Measurements from ENCODE around the gene HAL. TPM values are rescaled to one million over a fixed set of nuclear protein-coding genes. Genes with fewer than 3 reads are reported as not detected.
A peak's percentile ranks its signal among the peaks of the same experiment; 100 is the strongest.

HAL gene, protein sequence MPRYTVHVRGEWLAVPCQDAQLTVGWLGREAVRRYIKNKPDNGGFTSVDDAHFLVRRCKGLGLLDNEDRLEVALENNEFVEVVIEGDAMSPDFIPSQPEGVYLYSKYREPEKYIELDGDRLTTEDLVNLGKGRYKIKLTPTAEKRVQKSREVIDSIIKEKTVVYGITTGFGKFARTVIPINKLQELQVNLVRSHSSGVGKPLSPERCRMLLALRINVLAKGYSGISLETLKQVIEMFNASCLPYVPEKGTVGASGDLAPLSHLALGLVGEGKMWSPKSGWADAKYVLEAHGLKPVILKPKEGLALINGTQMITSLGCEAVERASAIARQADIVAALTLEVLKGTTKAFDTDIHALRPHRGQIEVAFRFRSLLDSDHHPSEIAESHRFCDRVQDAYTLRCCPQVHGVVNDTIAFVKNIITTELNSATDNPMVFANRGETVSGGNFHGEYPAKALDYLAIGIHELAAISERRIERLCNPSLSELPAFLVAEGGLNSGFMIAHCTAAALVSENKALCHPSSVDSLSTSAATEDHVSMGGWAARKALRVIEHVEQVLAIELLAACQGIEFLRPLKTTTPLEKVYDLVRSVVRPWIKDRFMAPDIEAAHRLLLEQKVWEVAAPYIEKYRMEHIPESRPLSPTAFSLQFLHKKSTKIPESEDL
- total RNA-seq (2014; rRNA removed; shearing (Covaris generic)) = 0.18 and 0.34 TPM in 2 replicates

DNA sequence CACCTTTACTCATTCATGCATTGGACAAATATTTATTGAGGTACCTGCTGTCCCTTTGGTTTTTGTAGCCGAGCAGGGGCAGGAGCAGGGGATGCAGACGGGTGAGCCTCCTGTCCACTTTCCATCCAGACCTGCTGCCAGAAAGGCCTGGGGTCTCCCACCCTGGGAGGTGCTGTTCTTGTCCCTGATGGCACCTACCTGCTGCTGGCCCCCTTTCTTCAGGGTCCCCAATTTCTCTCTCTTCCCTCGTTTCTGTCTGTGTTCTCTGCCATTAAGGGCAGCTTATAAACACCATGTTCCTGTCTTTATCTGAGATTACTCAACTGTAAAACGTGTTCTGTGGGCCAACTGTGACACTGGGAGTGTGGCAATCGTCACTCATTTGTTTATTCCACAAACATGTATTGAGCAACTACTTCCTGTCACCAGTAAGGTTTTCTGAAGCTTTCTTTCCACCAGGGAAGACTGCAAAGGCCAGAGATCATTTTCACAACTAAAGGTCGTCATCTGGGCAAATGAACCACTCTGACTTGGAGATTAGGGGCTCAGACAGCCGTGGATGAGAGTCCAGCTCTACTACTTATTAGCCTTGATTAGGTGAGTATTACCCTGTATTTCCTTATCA, at the start of gene HAL:
Gene HAL, minus strand, starts transcription at position 311 of the 625 bp plus-strand sequence. CDS start 434 bp downstream, outside the sequence.
- Histone ChIP-seq H3K4me1 (replicated peaks) (peaks cover 19% of the 10 kb centered on the region), H3K36me3 (no peaks in the 10 kb centered on the region), H3K27me3 (replicated peaks) (peaks cover 14% of the 10 kb centered on the region), H3K27ac (no peak within 1 kb of the TSS; the same call in 1 of the 2 replicates), H3K9me3 (replicated peaks) (peaks cover 10% of the 10 kb centered on the region; the same call in 1 of the 2 replicates), H3K4me3 (no peak within 1 kb of the TSS)
- DNase-seq (ENCODE audit: low read depth in 1 of 2, low spot score in 2 of 2) = peak in 1 of 2 experiments; percentile 82

DNA sequence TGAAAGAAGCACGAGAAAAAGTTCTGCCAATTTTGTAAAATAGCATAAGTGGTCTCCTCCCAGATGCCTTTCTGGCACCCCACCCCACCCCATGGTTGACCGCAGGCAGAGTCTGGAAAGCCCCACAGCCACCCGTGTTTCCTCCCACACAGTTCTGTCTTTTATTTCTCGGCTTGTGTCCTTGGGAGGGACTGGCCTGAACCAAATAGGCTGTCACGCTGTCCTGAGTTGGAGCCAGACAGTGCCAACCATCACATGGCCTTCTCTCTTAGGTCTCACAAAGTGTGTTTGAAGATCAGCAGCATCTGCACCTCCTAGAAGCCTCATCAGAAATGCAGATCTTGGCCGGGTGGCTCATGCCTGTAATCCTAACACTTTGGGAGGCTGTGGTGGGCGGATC, 49.4 kb upstream of the HAL start:
- DNase-seq (ENCODE audit: low read depth in 1 of 2, low spot score in 2 of 2) = peak in 1 of 2 experiments; percentile 85
- H3K27me3 ChIP-seq (replicated peaks) = peaks cover 9% of the 10 kb centered on the region
- H3K36me3 ChIP-seq = no peaks in the 10 kb centered on the region
- H3K9me3 ChIP-seq (replicated peaks) = peaks cover 4% of the 10 kb centered on the region
- no peak overlapping the region for H3K27ac ChIP-seq
- peaks cover 11% of the 10 kb centered on the region; the same call in 1 of the 2 replicates for H3K4me1 ChIP-seq (replicated peaks)
- H3K4me3 ChIP-seq = no peak overlapping the region

DNA sequence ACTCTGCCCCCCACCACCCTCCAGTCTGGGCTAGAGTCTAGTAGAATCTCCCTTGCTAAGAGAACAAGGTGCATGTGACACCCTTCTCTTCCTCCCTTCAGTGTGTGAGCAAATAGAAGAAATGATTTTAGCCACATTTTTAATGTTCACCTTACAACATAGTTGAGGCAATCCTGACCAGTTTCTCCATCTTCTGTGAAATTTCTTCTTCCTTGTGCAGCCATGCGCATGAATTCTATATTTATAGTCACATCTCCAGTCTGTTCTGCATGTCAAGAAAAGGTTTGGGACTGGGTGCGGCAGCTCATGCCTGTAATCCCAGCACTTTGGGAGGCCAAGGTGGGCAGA, 48.8 kb upstream of the HAL start:
- no peak overlapping the region for H3K4me3 ChIP-seq
- H3K4me1 ChIP-seq (replicated peaks) = peaks cover 11% of the 10 kb centered on the region; the same call in 1 of the 2 replicates
- H3K9me3 ChIP-seq (replicated peaks) = no peaks in the 10 kb centered on the region; the same call in 1 of the 2 replicates
- peaks cover 6% of the 10 kb centered on the region; the same call in 1 of the 2 replicates for H3K27me3 ChIP-seq (replicated peaks)
- H3K27ac ChIP-seq = no peak overlapping the region
- DNase-seq (ENCODE audit: low read depth in 1 of 2, low spot score in 2 of 2) = no peak
- H3K36me3 ChIP-seq = no peaks in the 10 kb centered on the region

DNA sequence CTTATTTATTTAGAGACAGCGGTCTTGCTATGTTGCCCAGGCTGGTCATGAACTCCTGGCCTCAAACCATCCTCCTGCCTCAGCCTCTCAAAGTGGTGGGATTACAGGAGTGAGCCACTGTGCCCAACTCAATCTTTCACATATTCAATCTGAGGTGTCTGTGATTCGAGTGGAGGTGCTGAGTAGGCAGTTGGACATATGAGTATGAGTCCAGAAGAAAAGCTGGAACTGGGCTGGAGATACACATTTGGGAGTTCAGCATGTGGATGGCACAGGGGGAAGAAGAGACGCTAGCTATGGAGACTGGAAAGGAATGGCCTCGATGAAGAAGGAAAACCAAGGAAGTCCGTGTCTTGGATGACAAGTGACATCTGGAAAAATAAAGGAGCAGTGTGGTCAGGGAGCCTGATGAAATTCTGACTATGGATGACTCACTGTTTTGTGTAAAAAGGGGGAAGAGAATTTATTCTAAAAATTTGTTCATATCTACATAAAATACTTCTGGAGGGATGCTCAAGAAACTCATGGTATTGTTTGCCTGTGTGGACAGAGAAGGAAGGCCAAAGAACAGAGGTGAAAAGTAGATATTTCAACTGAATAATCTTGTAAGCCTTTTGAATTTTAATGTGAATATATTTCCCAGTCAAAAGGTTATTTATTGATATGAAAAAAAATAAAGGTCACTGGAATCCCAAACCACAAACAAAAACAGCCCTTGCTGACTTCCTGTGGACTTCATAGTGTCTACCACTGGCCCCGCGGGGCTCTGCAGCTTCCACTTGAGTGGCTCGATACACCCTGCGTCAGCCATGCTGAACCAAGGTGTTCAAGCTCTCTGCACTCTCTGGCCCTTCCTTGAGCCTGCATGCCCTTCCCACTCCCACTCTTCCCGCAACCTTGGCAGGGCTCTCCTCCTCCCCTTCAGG, 48.1 kb upstream of the HAL start:
- peaks cover 6% of the 10 kb centered on the region; the same call in 1 of the 2 replicates for H3K27me3 ChIP-seq (replicated peaks)
- no peaks in the 10 kb centered on the region for H3K36me3 ChIP-seq
- H3K27ac ChIP-seq = no peak overlapping the region
- DNase-seq (ENCODE audit: low read depth in 1 of 2, low spot score in 2 of 2) = peak; percentile 81 to 89
- H3K4me3 ChIP-seq = no peak overlapping the region
- H3K4me1 ChIP-seq (replicated peaks) = peaks cover 11% of the 10 kb centered on the region; the same call in 1 of the 2 replicates
- no peaks in the 10 kb centered on the region; the same call in 1 of the 2 replicates for H3K9me3 ChIP-seq (replicated peaks)

DNA sequence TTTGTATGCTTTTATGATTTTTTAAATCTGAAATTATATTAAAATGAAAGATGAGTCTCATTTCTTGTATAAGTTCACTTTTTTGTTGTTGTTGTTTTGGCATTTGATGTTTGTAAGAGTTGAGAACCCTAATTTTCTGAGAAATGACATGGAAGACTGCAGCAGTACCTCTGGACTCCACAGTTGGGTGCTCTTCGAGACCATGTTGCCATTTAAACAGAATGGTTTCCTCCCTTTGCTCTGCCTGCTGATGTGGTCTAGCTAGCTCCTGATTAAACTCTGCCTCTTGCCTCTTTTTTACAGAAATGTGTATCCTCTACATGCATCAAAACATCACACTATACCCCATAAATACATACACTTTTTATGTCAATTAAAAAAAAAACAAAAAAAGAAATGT, 45.0 kb upstream of the HAL start:
- H3K27me3 ChIP-seq (replicated peaks) = 0 out of 2 replicates have a peak, but pooled peaks cover 3% of the 10 kb centered on the region
- no peak overlapping the region for H3K4me3 ChIP-seq
- peaks cover 8% of the 10 kb centered on the region; the same call in 1 of the 2 replicates for H3K4me1 ChIP-seq (replicated peaks)
- DNase-seq (ENCODE audit: low read depth in 1 of 2, low spot score in 2 of 2) = peak in 1 of 2 experiments; percentile 54
- no peaks in the 10 kb centered on the region; the same call in 1 of the 2 replicates for H3K9me3 ChIP-seq (replicated peaks)
- H3K27ac ChIP-seq = no peak overlapping the region
- H3K36me3 ChIP-seq = no peaks in the 10 kb centered on the region

DNA sequence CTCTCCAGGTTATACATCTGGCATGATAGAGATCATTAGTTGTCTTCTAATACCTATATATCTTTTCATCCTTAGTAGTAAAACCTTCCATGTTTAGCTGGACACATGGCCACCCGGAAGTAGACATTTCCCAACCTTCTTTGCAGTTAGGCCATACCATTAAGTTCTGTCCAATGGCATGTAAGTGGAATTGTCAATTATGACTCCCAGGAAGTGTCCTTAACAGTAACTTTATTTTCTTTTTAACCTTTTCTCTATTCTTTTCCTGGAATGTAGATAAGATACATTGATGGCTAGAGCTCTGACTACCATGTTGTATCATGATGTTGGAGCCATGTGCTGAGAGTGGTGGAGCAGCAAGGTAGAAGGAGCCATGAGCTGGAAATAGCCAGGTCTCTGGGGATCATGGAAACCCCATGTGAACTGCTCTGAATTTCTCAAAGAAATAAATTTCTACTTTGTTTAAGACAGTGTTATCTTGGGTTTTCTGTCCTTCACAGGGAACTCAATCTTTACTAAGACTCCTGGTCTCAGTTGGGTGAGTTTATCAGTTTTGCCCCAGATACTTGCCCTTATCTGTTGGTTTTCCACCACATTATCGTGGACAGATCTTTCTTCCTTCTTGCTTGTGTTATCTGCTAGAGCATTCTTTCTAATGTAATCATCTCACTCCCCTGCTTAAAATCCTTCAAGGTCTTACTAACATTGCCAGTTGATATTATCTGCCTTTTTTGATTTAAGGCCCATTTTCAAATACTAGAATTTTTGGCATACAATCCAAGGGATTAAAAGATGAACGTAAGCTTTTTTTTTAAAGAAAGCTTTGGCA, 44.4 kb upstream of the HAL start:
- Histone ChIP-seq H3K4me1 (replicated peaks) (peaks cover 8% of the 10 kb centered on the region; the same call in 1 of the 2 replicates), H3K4me3 (no peak overlapping the region), H3K36me3 (no peaks in the 10 kb centered on the region), H3K9me3 (replicated peaks) (no peaks in the 10 kb centered on the region; the same call in 1 of the 2 replicates), H3K27ac (no peak overlapping the region), H3K27me3 (replicated peaks) (0 out of 2 replicates have a peak, but pooled peaks cover 3% of the 10 kb centered on the region)
- DNase-seq (ENCODE audit: low read depth in 1 of 2, low spot score in 2 of 2) = peak in 1 of 2 experiments; percentile 73

DNA sequence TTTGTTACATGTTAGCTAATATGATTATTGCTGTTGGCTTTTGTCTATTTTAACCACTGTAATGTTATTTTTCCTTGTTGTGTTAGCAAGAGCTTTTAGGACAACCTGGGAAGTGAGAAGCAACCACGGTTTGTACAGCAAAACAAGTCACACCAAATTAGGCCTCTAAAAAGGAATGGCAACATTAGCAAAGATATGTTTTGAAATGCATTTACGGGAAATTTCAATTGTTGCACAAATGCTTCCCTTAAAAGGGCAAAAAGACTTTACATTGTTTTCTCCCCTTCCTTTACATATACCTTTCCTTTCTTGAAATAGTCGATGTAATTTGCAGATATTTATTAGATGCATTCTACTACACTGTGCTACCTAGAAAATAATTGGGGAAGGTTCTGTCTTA, 43.4 kb upstream of the HAL start:
- DNase-seq (ENCODE audit: low read depth in 1 of 2, low spot score in 2 of 2) = no peak
- Histone ChIP-seq H3K4me1 (replicated peaks) (peaks cover 9% of the 10 kb centered on the region), H3K36me3 (peaks cover 4% of the 10 kb centered on the region), H3K4me3 (no peak overlapping the region), H3K27ac (no peak overlapping the region), H3K9me3 (replicated peaks) (no peaks in the 10 kb centered on the region; the same call in 1 of the 2 replicates), H3K27me3 (replicated peaks) (0 out of 2 replicates have a peak, but pooled peaks cover 3% of the 10 kb centered on the region)

DNA sequence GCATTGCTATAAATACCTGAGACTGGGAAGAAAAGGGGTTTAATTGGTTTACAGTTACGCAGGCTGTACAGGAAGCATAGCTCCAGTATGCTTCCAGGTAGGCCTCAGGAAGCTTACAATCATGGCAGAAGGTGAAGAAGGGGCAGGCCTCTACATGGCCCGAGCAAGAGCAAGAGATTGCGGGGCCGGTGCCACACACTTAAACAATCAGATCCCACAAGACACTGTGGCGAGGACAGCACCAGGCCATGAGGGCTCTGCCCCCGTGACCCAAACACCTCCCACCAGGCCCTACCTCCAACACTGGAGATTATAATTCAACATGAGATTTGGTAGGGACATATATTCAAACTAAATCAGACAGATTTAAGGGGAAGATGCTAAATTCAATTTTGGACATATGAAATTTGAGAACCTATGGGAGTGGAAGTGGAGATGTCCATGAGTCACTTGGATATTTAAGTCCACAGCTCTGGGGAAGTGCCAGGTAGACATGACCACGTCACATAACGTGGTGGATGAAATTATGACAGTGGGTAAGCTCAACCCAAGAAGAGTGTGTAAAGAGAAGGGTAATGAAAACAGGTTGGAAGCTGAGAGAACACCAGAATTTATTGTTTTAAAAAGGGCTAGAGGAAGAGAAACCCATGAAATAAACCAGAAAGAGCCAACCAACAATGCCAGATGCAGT, 40.8 kb upstream of the HAL start:
- no peak overlapping the region for H3K27ac ChIP-seq
- H3K4me1 ChIP-seq (replicated peaks) = peaks cover 13% of the 10 kb centered on the region
- H3K9me3 ChIP-seq (replicated peaks) = no peaks in the 10 kb centered on the region; the same call in 1 of the 2 replicates
- DNase-seq (ENCODE audit: low read depth in 1 of 2, low spot score in 2 of 2) = peak in 1 of 2 experiments; percentile 87
- H3K36me3 ChIP-seq = peaks cover 4% of the 10 kb centered on the region
- 0 out of 2 replicates have a peak, but pooled peaks cover 3% of the 10 kb centered on the region for H3K27me3 ChIP-seq (replicated peaks)
- no peak overlapping the region for H3K4me3 ChIP-seq

DNA sequence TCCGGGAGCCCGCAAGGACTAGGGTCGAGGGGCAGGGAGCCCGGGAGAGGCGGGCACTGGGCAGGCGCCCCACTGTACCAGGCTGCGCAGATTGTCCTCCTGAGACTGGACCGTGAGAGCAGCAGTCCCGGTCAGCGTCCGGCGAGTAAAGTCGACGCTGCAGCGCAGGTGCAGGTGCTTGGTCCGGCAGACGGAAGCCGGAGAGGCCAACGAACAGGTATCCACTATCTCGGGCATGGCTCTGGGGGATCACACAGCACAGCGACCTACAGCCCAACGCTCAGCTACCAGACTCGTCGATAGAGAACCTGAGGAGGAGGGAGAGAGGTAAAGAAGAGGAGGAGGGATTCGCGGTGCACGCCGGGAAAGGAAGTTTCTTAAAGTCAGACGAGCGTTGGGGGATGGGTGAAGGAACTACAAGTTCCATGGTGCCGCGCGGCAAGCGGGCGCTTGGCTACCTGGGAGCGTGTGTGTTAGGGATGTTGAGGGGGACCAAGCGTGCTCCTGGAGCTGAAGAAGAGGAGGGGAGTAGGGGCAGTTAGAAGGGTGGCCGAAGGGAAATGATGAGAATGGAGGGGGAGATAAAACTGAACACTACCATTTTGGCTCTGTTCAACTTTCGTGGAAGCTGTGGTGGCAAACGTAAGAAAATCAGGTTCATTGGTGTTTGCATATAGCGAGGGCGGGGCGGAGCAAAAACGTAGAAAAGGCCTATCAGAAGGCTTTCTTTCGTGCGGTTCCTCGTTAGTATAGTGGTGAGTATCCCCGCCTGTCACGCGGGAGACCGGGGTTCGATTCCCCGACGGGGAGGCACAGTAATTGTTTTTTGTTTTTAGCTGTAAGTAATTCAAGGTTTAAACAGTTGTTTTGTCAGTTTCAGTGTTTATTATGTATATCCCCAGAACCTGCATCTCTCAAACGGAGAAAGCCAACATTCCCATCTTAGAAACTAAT, 39.4 kb upstream of the HAL start, which contains the start of gene LTA4H:
Gene LTA4H, minus strand, starts transcription at position 305 of the 954 bp plus-strand sequence. Its CDS starts 68 bp downstream, at position 237.
- peak within 1 kb of the TSS; percentile 67 for H3K4me3 ChIP-seq
- H3K36me3 ChIP-seq = peaks cover 4% of the 10 kb centered on the region
- H3K4me1 ChIP-seq (replicated peaks) = peaks cover 13% of the 10 kb centered on the region
- no peak within 1 kb of the TSS for H3K27ac ChIP-seq
- no peaks in the 10 kb centered on the region for H3K27me3 ChIP-seq (replicated peaks)
- DNase-seq (ENCODE audit: low read depth in 1 of 2, low spot score in 2 of 2) = peak; percentile 100
- H3K9me3 ChIP-seq (replicated peaks) = no peaks in the 10 kb centered on the region; the same call in 1 of the 2 replicates

DNA sequence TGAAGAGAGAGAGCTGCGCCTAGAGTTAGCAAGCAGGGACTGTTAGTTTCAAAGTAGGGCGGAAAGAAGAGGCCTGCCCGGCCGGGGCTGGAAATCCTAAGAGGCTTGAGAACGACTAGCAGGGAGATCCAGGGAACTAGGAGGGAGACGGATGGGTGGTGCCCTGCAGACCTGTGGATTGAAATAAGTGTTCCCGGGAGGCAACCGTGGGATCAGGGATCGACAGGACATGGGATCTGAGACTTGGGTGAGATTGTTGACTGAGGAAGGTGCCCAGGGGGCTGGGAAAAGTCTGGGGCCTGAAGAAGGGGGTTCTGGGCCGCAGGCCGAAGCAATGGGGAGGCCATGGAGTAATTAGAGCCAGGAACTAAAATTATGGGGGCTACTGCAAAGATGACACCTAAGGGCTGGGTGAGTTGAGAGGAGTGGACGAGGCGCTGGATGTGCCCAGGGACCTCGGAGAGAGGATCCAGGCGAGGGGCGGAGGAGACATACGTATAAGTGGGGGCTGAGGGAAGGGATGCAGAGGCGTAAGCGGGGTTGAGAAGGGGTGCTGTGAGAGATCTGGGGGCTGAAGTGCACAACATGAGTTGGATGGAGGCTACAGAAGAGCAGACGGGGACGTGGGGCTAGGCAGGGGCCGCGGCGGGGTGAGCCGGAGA, 38.6 kb upstream of the HAL start:
- H3K4me1 ChIP-seq (replicated peaks) = peaks cover 13% of the 10 kb centered on the region
- no peak overlapping the region for H3K27ac ChIP-seq
- no peaks in the 10 kb centered on the region for H3K9me3 ChIP-seq (replicated peaks)
- peak overlapping the region; percentile 67 for H3K4me3 ChIP-seq
- H3K27me3 ChIP-seq (replicated peaks) = no peaks in the 10 kb centered on the region
- DNase-seq (ENCODE audit: low read depth in 1 of 2, low spot score in 2 of 2) = peak; percentile 96 to 99
- peaks cover 4% of the 10 kb centered on the region for H3K36me3 ChIP-seq

Measured in SJSA1 (cell line).